HG03469 (cell line): ENCODE data around the gene KRT2.

Source experiments
- ATAC-seq: cut with Tn5 transposase; IDR thresholded peaks from one replicate; pipeline ENCODE4 v1.9.1; 2021; ENCODE audit warnings: mild to moderate bottlenecking, moderate library complexity, moderate number of reproducible peaks; ENCODE audit not compliant: unreplicated experiment

Gene KRT2

DNA sequence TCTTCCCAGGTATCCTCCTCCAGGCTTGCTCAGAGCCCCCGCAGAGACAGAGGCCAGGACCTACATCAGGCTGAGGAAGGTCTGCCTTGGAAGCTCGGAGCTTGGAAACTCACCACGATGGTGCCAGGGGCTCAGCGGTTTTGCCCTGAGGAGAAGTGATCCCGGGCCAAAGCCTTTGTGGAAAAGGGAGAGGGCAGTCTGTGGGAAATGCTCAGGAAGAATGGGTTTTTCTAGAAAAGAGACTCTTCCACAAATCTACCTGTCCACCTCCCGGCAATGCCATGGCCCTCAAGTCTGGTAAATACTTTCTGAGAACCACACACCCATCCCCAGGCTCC lies 8.0 kb downstream of the KRT2 start:
- ATAC-seq, result no peak

DNA sequence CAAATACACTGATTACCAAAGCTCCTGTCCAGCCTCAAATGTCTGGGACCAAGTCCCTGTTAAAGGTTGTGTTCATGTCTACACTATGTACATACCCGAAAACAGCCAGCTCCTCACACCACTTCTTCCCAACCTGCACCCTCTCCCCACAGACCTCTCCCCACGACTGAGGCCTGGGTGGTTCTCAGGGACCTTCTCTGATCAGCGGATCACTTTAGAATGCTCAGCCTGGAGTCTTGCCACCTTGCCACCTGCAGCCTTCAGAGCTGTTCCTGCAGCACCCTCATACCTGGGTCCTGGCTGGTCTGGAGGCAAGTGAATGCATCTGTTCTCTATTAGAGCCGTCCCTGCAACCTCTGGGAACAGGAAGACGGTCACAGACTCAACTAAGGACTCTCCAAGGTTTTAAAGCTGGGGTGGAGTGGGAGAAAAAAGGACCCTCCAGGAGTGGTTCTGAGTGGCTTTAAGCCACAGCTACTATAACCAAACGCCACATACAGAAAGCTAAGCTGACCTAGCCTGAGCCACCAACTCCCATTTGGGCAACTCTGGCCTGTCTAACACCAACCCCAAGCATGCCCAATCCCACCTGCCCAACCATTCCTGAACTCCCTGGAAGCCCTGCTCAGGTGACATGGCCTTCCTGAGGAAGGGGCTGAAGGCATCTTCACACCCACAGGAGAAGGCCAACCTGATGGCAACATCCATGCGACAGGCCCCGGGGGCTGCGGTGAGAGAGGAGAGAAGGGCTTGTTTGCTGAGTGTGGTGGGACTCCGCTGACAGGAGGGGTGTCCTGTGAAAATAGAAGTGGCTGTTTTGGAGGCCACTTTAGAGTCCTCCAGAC lies 8.6 kb downstream of the KRT2 start:
- ATAC-seq, result no peak

- ATAC-seq, result no peak
Measured at GRCh38 chr12:52641468-52641867, 10.5 kb downstream of the KRT2 start.

DNA sequence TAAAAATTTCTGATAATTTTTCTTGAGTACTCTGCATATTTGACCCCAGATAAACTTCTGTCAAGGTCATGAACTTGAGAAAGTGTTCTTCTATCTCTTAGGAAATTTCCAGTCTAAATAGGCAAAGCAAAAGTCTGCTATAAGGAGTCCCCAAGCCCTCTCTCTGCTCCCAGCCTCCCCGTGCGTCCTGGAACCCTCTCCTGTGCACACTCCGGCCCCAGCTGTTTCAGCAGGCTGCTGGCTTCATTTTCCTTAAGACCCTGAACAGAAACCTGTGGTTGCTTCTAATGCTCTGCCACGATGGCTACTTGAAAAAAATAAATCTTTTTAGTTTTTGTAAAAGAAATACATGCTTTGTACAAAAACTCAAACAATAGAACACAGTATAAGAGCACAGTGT lies 14.7 kb downstream of the KRT2 start:
- no peak for ATAC-seq

DNA sequence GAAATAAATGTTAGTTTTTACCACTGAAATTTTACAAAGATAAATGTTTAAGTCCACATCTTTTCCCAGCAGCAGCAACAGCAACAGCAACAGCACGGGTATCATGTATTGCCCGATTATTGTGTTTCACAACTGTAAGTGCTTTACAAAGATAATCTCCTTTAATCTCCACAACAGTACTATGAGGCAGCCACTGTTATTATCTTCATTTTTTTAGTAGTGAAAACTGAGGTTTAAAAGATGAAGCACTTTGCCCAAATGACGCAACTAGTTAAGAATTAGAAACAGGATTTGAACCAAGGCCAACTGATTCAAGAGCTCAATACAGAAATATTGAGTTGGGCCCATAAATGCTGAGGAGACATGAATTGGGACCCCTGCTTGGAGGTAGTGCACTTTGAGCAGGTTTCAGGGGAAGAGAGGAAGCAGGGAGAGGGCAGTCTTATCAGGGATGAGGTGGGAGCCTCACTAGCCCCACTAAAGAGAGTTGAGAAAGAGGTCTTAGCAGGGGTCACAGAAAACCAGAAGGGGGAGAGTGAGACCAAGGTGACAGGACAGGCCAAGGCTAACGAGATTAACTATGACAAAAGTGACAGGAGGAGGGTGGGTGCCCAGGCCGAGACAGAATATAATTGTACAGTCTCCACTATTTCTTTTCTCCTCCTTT lies 15.3 kb downstream of the KRT2 start:
- ATAC-seq, result no peak

GRCh38 chr12:52636189-52636588 lies 15.8 kb downstream of the KRT2 start:
- no peak for ATAC-seq

DNA sequence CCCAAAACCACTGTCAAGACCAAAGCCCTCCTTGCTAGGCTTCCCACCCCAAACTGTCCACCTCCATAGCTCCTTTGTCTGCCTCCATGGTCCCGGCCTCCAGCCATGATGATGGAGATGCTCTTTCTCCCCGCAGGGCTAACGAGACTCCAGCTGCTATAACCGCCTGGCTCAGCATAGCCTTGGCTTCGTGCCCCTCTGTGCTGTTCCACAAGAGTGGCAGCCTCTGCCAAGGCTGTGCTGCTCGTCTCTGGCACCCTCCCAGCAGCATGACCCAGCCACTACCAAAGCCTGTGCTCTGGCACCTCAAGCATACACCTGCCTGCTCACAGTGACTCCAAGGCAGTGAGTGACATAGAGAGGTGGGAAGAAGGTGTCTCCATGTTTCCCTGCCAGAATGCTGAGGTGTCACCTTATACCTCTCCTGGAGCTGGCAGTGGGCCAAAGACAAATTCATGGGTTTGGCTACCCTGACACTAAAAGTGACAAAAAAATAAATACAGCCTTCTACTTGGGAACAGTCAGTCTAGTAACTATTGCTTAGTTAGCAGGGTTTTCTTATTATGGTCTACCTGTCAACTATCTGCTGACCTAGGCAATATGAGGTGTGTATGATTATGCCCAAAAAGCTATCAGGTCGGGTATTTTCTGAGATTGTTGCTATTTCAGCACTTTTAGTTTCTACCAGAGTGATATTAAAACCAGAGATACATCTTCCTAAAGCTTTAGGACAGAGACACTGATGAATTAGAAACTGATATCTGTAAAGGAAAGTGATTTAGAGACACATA lies 17.6 kb downstream of the KRT2 start:
- ATAC-seq, result no peak

DNA sequence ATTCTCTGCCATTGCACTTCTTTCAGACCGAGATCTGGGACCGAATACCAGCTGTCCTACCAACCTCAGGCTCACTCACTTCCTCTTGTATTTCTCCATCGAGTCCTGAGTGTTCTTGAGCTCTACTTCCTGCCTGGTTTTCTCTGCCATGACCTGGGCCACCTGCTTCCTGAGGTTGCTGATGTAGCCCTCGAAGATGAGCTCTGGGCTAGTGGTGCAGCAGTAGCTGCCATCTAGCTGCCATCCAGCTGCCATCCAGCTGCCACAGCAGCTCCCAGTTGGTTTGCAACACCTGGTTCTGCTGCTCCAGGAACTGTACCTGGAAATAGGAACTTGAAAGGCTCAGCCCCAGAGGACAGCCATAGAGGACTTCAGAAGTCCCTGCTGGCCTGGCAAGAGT lies 18.6 kb downstream of the KRT2 start:
- no peak for ATAC-seq

- ATAC-seq, result no peak
Measured at GRCh38 chr12:52632656-52633055, 19.4 kb downstream of the KRT2 start.

DNA sequence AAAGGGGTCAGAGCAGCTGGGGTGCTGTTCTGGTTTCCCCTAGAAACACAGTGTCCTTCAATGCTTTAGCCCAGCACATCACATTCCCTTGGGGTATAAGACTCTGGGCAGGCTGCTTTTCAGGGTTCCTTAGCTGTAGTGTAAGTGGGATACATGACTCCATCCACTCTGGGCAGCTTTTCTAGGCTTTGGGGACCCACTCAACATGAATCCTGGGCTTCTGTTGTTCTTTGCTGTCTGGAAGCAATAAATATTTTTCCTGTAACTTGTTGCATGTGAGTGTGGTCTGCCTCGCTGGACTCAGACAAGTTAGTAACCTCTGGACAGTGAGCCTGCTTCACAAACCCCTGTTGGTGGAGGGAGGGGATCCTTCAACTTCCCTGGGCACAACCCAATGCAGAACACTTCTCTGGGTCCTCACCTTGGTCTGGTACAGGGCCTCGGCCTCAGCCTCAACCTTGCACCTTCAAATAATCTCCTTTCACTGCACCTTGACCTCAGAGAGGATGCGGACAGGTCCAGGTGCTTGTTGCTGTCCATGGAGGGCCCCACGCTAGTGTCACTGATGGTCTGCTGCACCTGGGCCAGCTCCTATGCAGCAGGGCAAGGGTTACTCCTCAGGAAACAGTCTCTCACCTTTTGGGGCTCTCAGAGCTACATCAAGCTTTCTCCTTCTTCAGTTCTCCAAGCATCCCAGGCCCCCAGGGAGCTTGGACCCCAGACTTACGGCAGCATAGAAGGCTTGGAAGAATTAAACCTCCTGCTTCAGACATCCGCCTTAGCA lies 20.1 kb downstream of the KRT2 start:
- no peak for ATAC-seq

DNA sequence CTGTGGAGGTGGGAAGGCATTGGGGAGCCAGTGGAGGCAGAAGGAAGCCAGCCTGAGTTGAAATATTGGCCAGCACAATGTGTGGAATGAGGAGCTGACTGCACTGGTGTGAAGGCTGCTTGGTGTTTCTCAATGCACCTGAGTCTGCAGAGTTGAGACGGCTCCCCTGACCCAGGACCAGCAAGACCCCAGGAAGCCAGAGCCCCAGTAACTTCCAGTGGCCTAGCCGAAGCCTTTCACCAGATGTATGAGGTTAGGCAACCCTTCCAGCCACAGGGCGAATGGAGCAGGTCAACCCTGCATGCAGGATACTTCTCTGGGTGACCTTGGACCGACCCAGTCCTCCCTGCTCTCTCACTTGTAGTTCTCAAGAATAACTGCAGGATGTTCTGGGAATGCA lies 20.7 kb downstream of the KRT2 start:
- no peak for ATAC-seq

- no peak for ATAC-seq
Measured at GRCh38 chr12:52630599-52631200, 21.3 kb downstream of the KRT2 start.

- ATAC-seq, result no peak
Measured at GRCh38 chr12:52630008-52630500, 22.0 kb downstream of the KRT2 start.

GRCh38 chr12:52629281-52630007 lies 22.6 kb downstream of the KRT2 start:
- ATAC-seq, result no peak

GRCh38 chr12:52628841-52629240 lies 23.2 kb downstream of the KRT2 start:
- no peak for ATAC-seq

DNA sequence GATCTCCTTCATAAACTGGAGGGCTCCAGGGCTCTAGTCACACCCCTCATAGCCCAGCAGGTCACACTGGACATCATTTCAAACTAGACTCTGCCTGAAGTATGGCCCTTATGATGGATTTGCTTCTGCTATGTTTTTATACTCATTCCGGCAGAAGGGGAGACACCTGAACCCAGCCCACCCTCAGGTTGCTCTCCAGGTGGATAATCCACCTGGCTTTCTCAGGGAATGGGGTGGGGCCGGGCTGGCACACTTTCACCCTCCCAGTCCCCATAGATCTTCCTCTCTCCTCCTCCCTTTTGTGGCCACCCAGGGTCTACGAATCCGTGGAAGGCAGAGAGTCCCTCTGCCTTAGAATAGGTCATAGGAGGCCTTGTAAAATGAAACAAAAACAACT lies 23.9 kb downstream of the KRT2 start:
- no peak for ATAC-seq

- no peak for ATAC-seq
Measured at GRCh38 chr12:52627395-52628110, 24.5 kb downstream of the KRT2 start.

- no peak for ATAC-seq
Measured at GRCh38 chr12:52622349-52622748, 29.7 kb downstream of the KRT2 start.

- ATAC-seq, result no peak
Measured at GRCh38 chr12:52618866-52619265, 33.1 kb downstream of the KRT2 start.
